Subcutaneous abdominal adipose tissue (tissue), 5 donors: Measurements from ENCODE around the gene ATP8A1.

Source experiments
- H3K27ac ChIP-seq: one replicate; pipeline ENCODE4 v1.7.0; 2013; ENCODE audit warnings: low read depth, mild to moderate bottlenecking, inconsistent platforms, low read length, moderate library complexity
- H3K27me3 ChIP-seq, 5 donors: one replicate each; pipeline ENCODE4 v1.7.0; 2013; ENCODE audit warnings: low read length in 5 of 5, inconsistent platforms in 1 of 5; ENCODE audit not compliant: control insufficient read depth in 5 of 5, insufficient read depth in 4 of 5
- H3K36me3 ChIP-seq, 5 donors: one replicate each; pipeline ENCODE4 v1.7.0; 2013; ENCODE audit warnings: low read length in 5 of 5; ENCODE audit not compliant: control insufficient read depth in 5 of 5, insufficient read depth in 5 of 5
- H3K4me1 ChIP-seq, 5 donors: one replicate each; pipeline ENCODE4 v1.7.0; 2013; ENCODE audit warnings: low read length in 5 of 5, mild to moderate bottlenecking in 3 of 5, moderate library complexity in 1 of 5; ENCODE audit not compliant: control insufficient read depth in 5 of 5, insufficient read depth in 5 of 5
- H3K4me3 ChIP-seq, 5 donors: one replicate each; pipeline ENCODE4 v1.7.0; 2013; ENCODE audit warnings: low read length in 5 of 5, low read depth in 1 of 5
- H3K9ac ChIP-seq, 5 donors: one replicate each; pipeline ENCODE4 v1.7.0; 2013; ENCODE audit warnings: low read length in 5 of 5, mild to moderate bottlenecking in 4 of 5, moderate library complexity in 3 of 5
- H3K9me3 ChIP-seq, 5 donors: one replicate each; pipeline ENCODE4 v1.7.0; 2013; ENCODE audit warnings: low read length in 5 of 5; ENCODE audit not compliant: control insufficient read depth in 5 of 5
- donor health status: healthy.
- donor health status: healthy.
- donor health status: healthy.
- donor health status: healthy.
- donor health status: healthy.

The ATP8A1 gene

DNA sequence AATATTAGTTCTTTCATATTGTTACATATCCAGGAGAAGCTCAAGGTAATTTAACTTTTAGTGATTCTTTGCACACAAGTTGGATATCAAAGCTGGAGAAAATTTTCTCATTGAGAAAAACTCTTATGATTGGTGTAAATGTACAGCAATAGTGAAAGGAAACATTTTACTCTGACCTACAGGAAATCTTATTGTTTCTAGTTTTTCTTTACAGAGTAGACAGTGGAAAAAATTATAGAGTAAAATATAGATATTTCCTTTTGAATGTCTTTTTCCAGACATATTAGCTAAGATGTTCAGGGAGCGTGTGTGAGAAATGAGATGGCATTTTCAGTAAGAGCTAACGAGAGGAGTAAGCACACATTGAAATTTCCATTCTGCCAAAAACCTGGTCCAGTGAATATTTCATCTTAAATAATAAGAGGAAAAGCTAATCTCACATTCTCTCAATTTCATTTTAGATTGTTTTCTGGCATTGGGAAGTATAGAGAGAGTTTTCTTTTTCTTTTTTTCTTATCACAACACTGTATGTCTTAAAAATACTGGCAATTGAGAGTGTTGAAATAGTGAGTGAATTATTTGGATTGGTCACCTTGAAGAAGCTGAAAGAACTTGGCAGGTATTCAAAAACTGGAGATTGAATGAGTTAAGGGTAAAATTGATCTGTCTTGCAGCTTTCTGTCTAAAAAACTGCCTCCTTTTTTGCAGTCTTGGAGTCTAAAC is 15.6 kb upstream of the ATP8A1 start:
- H3K36me3 ChIP-seq: no peaks in the 10 kb centered on the region
- peaks cover 0 to 10% (median 0%) of the 10 kb centered on the region in 5 donors for H3K27me3 ChIP-seq
- no peak overlapping the region for H3K9ac ChIP-seq
- H3K4me1 ChIP-seq: no peaks in the 10 kb centered on the region
- no peaks in the 10 kb centered on the region for H3K9me3 ChIP-seq
- H3K4me3 ChIP-seq: no peak overlapping the region
- H3K27ac ChIP-seq: no peak overlapping the region

DNA sequence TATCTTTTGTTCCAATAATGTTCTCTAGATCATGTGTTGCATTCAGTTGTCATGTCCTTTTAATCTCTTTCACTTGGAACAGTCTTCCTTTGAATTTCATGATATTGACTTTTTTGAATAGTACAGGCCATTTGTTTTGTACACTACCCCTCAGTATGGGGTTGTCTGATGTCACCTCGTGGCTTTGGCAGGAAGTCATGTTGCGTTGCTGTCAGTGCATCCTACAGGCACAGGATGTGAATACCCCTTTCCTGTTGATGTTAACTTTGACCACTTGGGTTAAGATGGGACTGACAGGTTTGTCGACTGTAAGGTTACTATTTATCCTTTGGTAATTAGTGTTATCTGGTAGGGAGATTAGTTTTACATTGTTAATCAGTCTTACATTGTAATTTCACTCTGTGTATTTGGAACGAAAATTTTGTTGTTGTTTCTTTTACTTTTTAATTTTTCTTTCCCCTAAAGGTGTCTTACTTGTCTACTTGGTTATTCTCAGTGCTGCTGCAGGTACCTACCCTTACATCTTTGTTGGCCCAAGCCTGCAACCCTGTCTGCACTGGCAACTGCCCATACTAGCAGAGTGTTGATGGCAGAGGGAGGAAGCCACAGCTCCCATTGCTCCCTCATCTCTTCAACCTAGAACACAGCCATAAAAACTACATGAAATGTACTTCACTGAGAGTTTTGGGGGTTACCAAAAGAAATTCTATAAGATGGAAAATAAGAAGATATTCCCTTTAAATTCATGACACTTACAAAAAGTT is 14.7 kb upstream of the ATP8A1 start:
- peaks cover 0 to 10% (median 0%) of the 10 kb centered on the region in 5 donors for H3K27me3 ChIP-seq
- H3K36me3 ChIP-seq: no peaks in the 10 kb centered on the region
- H3K4me1 ChIP-seq: no peaks in the 10 kb centered on the region
- H3K4me3 ChIP-seq: no peak overlapping the region
- no peak overlapping the region for H3K9ac ChIP-seq
- no peak overlapping the region for H3K27ac ChIP-seq
- H3K9me3 ChIP-seq: no peaks in the 10 kb centered on the region

DNA sequence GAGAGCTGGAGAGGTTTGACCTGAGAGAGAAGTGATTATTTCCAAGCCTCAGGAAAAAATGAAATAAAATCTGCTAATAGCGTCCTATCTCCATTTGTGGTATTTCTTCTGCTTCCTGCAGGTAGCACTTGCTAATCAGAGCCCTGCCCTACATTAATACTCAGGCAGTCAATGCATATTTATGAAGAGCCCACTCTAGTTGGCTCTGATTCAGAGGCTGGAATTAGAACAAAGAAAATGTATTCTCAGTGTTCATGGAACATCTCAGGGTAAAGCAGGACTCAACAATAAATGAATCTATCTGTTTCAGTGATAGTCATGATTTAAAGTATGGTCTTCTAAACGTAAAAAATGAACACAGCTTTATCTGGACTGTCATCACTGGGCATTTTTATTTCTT is 1.4 kb upstream of the ATP8A1 start:
- no peaks in the 10 kb centered on the region for H3K9me3 ChIP-seq
- no peaks in the 10 kb centered on the region for H3K27me3 ChIP-seq
- H3K27ac ChIP-seq: no peak overlapping the region
- no peaks in the 10 kb centered on the region for H3K36me3 ChIP-seq
- H3K4me3 ChIP-seq: peak overlapping the region in 1 of 5 donors; percentile 89
- peaks cover 0 to 40% (median 23%) of the 10 kb centered on the region in 5 donors for H3K4me1 ChIP-seq
- H3K9ac ChIP-seq: peak overlapping the region in 1 of 5 donors; percentile 27

DNA sequence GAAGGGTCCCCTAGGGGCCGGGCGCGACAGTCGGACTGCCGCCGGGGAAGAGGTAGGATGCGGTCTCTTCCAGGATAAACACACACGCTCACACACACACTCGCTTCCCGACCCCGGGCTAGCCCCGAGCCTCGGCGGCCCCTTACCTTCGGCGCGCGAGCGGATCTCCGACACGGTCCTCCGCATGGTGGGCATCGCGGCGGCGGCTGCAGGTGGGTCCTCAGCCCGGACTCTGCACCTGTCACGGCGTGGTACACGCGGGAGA is 294 bp downstream of the ATP8A1 start:
- Histone ChIP-seq H3K4me1 (peaks cover 0 to 43% (median 23%) of the 10 kb centered on the region in 5 donors), H3K9ac (peak overlapping the region; percentile 40 to 76 (median 65)), H3K27ac (no peak overlapping the region), H3K9me3 (peaks cover 0 to under 1% (median 0%) of the 10 kb centered on the region in 5 donors), H3K4me3 (peak overlapping the region in 4 of 5 donors; percentile 87 to 98 (median 92)), H3K27me3 (no peaks in the 10 kb centered on the region), H3K36me3 (no peaks in the 10 kb centered on the region)

DNA sequence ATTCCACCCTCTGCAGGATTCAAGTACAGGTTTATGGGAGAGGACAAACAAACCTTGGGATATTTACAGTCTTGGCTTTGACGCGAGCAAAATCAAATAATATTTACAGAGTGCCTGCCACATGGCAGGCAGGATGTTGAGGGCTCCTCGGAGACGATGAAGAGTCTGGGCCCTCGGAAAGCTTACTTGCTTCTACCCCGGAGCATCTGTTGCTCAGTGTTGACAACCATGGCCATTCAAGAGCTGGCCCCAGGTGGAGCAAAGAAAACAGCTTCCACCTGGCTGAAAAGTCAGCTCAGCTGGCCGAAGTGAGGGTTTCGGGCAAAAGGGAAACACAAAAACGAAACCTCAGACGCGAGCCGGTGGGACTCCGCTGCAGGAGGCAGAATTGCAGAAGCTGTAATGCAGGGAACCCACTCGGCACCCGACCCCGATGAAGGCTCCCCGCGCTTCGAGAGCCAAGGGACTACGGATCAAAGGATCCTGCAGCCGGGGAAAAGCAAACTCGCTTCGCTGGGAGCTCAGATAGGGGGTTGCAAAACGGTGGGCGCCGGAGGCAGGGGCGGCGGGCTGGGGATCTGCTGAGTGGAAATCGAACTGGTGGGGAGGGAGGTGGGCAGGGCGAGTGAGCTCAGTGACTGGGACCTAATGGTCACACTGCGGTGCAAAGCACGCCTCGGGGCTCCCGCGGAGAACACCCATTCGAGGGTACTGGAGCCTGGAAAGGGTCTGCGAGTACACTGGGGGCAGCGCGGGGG is 805 bp downstream of the ATP8A1 start:
- H3K36me3 ChIP-seq: no peaks in the 10 kb centered on the region
- peak overlapping the region; percentile 59 to 76 (median 65) for H3K9ac ChIP-seq
- peaks cover 0 to 5% (median 0%) of the 10 kb centered on the region in 5 donors for H3K9me3 ChIP-seq
- H3K27ac ChIP-seq: peak overlapping the region; percentile 39
- peak overlapping the region; percentile 87 to 98 (median 92) for H3K4me3 ChIP-seq
- H3K4me1 ChIP-seq: peaks cover 0 to 43% (median 23%) of the 10 kb centered on the region in 5 donors
- no peaks in the 10 kb centered on the region for H3K27me3 ChIP-seq

DNA sequence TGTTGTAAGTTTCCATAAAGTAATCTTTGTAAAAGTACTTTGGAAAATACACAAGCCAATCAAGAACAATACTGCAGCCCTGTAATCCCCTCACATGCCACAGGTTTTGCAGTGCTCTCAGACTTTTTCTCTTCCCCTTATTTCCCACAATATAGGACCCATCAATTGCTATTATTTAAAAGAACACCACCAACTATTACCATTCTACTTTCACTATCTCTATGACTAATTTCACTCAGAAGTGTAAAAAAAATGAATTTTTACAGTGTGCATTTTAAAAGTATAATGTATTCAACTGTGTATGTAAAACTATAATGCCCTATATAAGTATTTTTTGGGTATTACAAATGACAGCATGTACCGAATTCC is 1.7 kb downstream of the ATP8A1 start:
- peak overlapping the region in 4 of 5 donors; percentile 4 to 93 (median 91) for H3K4me3 ChIP-seq
- peaks cover 0 to 43% (median 23%) of the 10 kb centered on the region in 5 donors for H3K4me1 ChIP-seq
- no peaks in the 10 kb centered on the region for H3K36me3 ChIP-seq
- no peak overlapping the region for H3K9ac ChIP-seq
- peak overlapping the region; percentile 39 for H3K27ac ChIP-seq
- H3K27me3 ChIP-seq: no peaks in the 10 kb centered on the region
- peaks cover 0 to 5% (median 0%) of the 10 kb centered on the region in 5 donors for H3K9me3 ChIP-seq

DNA sequence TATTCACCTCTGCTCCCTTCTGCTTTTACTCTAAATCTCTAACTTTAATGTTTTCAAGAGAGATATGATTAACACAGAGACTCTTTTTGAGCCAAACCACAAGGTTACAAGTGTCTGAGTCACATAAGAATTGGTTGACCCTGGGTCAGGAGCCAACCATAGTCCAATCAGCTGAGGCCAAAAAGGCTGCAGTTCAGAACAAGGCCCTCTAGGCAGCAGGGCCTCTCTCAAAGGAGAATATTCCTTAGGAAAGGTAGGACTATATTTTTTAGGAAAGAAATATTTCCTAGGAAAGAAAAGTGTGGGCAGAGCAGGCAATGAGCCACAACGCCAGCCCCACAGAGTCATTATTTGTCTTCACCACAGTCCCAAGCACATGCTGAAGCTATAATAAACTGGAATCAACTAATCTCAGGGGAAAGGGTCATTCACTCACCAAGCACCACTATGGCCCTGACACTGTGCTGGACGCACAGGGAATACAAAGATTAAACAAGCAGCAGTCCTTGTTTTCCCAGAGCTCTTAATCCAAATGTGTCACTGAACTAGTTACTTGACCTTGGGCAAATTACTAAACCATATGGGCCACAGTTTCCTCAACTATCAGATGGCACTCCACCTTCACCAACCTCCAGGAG is 2.2 kb downstream of the ATP8A1 start:
- Histone ChIP-seq H3K4me3 (peak overlapping the region in 2 of 5 donors; percentile 4 to 93), H3K9ac (no peak overlapping the region), H3K27ac (peak overlapping the region; percentile 2), H3K36me3 (no peaks in the 10 kb centered on the region), H3K27me3 (no peaks in the 10 kb centered on the region), H3K4me1 (peaks cover 0 to 43% (median 23%) of the 10 kb centered on the region in 5 donors), H3K9me3 (peaks cover 0 to 5% (median 0%) of the 10 kb centered on the region in 5 donors)

DNA sequence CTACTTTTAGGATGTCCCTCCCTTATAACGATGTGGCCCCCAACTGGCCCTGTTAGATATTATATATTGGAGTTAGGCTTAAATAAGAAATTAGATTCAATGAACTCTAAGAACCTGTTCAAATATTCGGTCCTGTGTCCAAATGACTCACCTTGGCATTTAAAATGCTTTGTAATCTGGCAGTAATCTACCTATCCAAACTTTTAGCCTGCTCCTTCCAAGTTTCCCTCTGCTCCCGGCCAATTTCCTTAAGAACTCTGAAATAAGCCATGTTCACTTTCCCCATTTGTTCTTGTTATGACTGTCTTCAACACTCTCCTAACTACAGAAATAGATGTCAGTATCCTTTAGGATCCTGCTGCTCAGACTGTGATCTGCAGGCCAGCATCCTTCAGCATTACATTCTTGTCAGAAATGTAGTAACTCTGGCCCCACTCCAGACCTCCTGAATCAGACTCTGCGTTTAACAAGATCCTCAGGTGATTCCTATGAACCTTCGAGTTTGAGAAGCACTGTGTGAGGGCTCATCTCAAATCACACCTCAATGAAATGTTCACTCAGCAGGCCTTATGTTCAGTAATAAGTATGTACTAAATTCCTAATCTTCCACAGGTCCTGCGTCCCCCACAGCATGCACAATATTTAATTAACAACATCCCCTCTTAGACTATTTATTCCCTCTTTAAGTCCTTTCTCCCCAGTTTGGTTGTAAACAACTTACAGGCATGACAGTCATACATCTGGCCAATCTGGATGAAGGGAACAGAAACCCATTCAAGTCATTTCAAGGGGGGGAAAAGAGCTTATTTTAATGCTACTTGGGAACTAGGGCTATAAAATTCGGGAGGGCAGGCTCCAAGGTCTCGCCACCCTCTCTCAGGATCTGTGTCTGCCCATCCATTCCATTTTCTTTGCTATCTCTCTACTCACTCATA is 3.0 kb downstream of the ATP8A1 start:
- Histone ChIP-seq H3K9me3 (peaks cover 0 to 5% (median 0%) of the 10 kb centered on the region in 5 donors), H3K4me3 (no peak overlapping the region), H3K36me3 (no peaks in the 10 kb centered on the region), H3K9ac (no peak overlapping the region), H3K27me3 (no peaks in the 10 kb centered on the region), H3K27ac (peak overlapping the region; percentile 2), H3K4me1 (peaks cover 0 to 43% (median 23%) of the 10 kb centered on the region in 5 donors)
